ENCODE measurements around the gene BRI3.

GRCh38 chr7:98282703-98283102, 1.2 kb downstream of the BRI3 start:
- no peak for TF ChIP-seq POLR2A (IDR thresholded peaks at IDR 0.05)
- TF ChIP-seq, protein P1, sequence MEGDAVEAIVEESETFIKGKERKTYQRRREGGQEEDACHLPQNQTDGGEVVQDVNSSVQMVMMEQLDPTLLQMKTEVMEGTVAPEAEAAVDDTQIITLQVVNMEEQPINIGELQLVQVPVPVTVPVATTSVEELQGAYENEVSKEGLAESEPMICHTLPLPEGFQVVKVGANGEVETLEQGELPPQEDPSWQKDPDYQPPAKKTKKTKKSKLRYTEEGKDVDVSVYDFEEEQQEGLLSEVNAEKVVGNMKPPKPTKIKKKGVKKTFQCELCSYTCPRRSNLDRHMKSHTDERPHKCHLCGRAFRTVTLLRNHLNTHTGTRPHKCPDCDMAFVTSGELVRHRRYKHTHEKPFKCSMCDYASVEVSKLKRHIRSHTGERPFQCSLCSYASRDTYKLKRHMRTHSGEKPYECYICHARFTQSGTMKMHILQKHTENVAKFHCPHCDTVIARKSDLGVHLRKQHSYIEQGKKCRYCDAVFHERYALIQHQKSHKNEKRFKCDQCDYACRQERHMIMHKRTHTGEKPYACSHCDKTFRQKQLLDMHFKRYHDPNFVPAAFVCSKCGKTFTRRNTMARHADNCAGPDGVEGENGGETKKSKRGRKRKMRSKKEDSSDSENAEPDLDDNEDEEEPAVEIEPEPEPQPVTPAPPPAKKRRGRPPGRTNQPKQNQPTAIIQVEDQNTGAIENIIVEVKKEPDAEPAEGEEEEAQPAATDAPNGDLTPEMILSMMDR (IDR thresholded peaks at IDR 0.05): no peak

Data from lower leg skin (tissue), 3 donors.